Uterus (tissue), 4 donors: ENCODE results near the gene TSNAX. TPM values are rescaled to one million over a fixed set of nuclear protein-coding genes. Genes with fewer than 3 reads are reported as not detected.

Source experiments
- DNase-seq, 2 donors: peaks; one replicate each; pipeline ENCODE4 v3.0.0-alpha.2; 2019 to 2020
- H3K27ac ChIP-seq, 2 donors: fragments of 200-600 bp; sonication (generic); 1 replicate in 1 of 2; 2 replicates in 1 of 2; pipeline ENCODE4 v1.5.1; 2016 to 2018
- H3K27me3 ChIP-seq, 2 donors: fragments of 200-600 bp; sonication (generic); one replicate each; pipeline ENCODE4 v1.5.1; 2018 to 2019; ENCODE audit warnings: control low read depth in 1 of 2
- H3K36me3 ChIP-seq, 2 donors: fragments of 200-600 bp; sonication (generic); one replicate each; pipeline ENCODE4 v1.5.1; 2019; ENCODE audit warnings: control low read depth in 1 of 2
- H3K4me1 ChIP-seq, 2 donors: fragments of 200-600 bp; sonication (generic); one replicate each; pipeline ENCODE4 v1.5.1; 2018 to 2019; ENCODE audit warnings: control low read depth in 1 of 2
- H3K4me3 ChIP-seq, 2 donors: fragments of 200-600 bp; sonication (generic); 1 replicate in 1 of 2; 2 replicates in 1 of 2; pipeline ENCODE4 v1.5.1; 2018 to 2019; ENCODE audit warnings: mild to moderate bottlenecking in 1 of 2
- H3K9me3 ChIP-seq, 2 donors: fragments of 200-600 bp; sonication (generic); one replicate each; pipeline ENCODE4 v1.5.1; 2019; ENCODE audit warnings: control low read depth in 1 of 2
- CTCF ChIP-seq, 4 experiments: fragments of 200-600 bp in 2 of 4; fragments of 450-650 bp in 2 of 4; sonication (generic) in 2 of 4; IDR thresholded peaks; one replicate each; pipeline ENCODE4 v1.5.1; 2016 to 2019; ENCODE audit warnings: antibody characterized with exemption in 4 of 4, mild to moderate bottlenecking in 2 of 4, moderate library complexity in 1 of 4
- POLR2A ChIP-seq, 2 donors: fragments of 450-650 bp; IDR thresholded peaks; one replicate each; pipeline ENCODE4 v1.6.1; 2016; ENCODE audit warnings: antibody characterized with exemption in 2 of 2, mild to moderate bottlenecking in 1 of 2, moderate library complexity in 1 of 2
- intact Hi-C: fragments of 100-400 bp; cut with DNase I; formaldehyde crosslinking; loops from one replicate; pipeline ENCODE4 v1.15.1; 2023; ENCODE audit warnings: low total_unique reads
- total RNA-seq, 4 donors: library from RNA; depleted of rRNA in 3 of 4; stranded (reverse); fragments of >200 nt in 3 of 4; gene quantifications; one replicate each; pipeline versions ENCODE4 v1.1.0 to v1.2.4, GENCODE V29; 2014 to 2023
- donor health status: DM: yes; HTN: yes; CAD: no.

Gene TSNAX
- total RNA-seq, 4 donors from 2014 or later, result 30.6 to 142 (median 63.9) TPM

DNA sequence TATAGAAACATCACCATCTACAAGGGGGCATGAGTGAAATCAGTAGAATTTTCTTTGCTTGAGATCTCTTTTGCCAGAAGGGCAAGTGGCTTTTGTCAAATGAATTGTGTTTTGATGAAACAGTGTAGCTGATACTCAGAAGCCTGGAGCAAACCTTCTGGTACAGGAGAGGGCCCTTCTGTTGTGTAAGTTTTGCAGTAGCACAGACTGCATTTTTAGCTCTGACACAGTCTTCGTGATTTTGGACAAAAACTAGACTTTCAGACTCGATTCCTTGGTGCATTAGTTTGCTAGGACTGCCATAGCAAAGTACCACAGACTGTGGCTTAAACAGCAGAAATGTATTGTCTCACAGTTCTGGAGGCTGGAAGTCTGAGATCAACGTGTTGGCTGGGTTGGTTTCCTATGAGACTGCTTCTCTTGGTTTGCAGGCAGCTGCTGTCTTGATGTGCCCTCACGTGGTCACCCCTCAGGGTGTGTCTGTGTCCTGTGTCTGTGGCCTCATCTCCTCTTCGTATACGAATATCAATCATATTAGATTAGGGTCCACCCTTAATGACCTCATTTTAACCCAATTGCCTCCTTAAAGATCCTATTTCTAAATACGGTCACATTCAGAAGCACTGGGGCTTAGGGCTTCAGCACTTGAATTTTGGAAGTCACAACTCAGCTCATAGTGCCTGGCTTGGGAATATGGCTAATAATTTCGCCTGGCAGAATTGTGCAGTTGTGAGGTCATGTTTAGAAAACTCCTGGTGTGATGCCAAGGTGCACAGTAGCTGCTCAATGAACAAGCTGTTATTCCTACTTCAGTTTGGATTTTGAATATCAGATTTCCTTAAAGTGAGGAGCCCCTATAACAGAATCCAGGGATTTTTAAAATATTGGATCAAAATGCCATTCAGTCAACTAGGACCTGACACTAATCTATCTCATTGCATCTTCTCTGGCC, 77.0 kb downstream of the TSNAX start:
- no peak for DNase-seq
- no peaks in the 10 kb centered on the region for H3K27me3 ChIP-seq
- intact Hi-C loops, result no loop called here
- no peaks in the 10 kb centered on the region for H3K4me1 ChIP-seq
- H3K27ac ChIP-seq, result no peak overlapping the region
- H3K4me3 ChIP-seq, result no peak overlapping the region
- TF ChIP-seq POLR2A (IDR thresholded peaks at IDR 0.05), result no peak
- TF ChIP-seq CTCF (IDR thresholded peaks at IDR 0.05), result no peak
- no peaks in the 10 kb centered on the region for H3K36me3 ChIP-seq
- no peaks in the 10 kb centered on the region for H3K9me3 ChIP-seq

GRCh38 chr1:231606712-231607111, 78.2 kb downstream of the TSNAX start:
- no peak for DNase-seq
- Histone ChIP-seq H3K27me3 (no peaks in the 10 kb centered on the region), H3K4me1 (no peaks in the 10 kb centered on the region), H3K4me3 (no peak overlapping the region), H3K27ac (no peak overlapping the region), H3K9me3 (no peaks in the 10 kb centered on the region), H3K36me3 (no peaks in the 10 kb centered on the region)
- intact Hi-C loops, result no loop called here
- no peak for TF ChIP-seq POLR2A (IDR thresholded peaks at IDR 0.05)
- no peak for TF ChIP-seq CTCF (IDR thresholded peaks at IDR 0.05)

DNA sequence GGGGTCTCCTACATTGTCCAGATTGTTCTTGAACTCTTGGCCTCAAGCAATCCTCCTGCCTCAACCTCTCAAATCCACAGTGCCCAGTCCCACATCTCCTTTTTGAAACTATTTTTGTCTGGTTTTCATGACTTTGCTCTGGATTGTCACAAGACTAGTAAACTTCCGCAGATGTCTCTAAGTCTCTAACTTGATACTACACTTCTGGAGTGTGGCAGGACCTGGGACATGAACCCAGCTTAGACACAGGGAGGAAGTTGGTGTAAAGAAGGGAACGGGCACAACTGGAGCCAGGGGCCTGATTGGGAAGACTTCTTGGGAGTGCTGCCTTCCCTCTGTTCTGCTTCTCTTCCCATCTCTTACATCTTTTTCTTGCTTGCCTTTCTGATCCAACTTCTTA, 81.9 kb downstream of the TSNAX start:
- Histone ChIP-seq H3K36me3 (no peaks in the 10 kb centered on the region), H3K9me3 (no peaks in the 10 kb centered on the region), H3K4me1 (no peaks in the 10 kb centered on the region), H3K27ac (no peak overlapping the region), H3K27me3 (no peaks in the 10 kb centered on the region), H3K4me3 (no peak overlapping the region)
- DNase-seq, result no peak
- no peak for TF ChIP-seq POLR2A (IDR thresholded peaks at IDR 0.05)
- intact Hi-C loops, result no loop called here

- no peak for DNase-seq
- no peaks in the 10 kb centered on the region for H3K27me3 ChIP-seq
Measured at GRCh38 chr1:231611111-231611510, 82.6 kb downstream of the TSNAX start.

DNA sequence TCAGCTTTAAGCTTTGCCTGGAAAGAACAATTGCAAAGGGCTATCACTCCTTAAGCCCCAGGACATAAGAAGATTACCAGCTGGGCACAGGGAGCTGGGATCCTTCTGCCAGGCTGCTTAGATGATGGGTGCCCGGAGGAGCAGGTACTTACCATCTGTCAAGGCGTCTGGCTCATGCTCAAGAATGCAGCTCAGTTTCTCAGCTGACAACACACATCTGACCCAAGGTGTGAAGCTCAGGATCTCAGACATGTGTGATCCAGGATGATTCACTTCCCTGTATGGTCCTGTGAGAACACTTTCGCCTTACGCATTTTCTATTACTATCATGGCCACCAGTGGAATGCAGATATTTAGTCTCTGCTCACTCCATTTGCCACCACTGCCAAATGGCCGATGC, 83.4 kb downstream of the TSNAX start:
- Histone ChIP-seq H3K4me1 (no peaks in the 10 kb centered on the region), H3K4me3 (no peak overlapping the region), H3K9me3 (no peaks in the 10 kb centered on the region), H3K27ac (no peak overlapping the region), H3K36me3 (no peaks in the 10 kb centered on the region), H3K27me3 (no peaks in the 10 kb centered on the region)
- no peak for DNase-seq
- intact Hi-C loops, result no loop called here
- TF ChIP-seq CTCF (IDR thresholded peaks at IDR 0.05) (no peak), POLR2A (IDR thresholded peaks at IDR 0.05) (no peak)

More at GRCh38 chr1:231611111-231611510, 82.6 kb downstream of the TSNAX start:
- no peak overlapping the region for H3K4me3 ChIP-seq
- no peaks in the 10 kb centered on the region for H3K9me3 ChIP-seq
- TF ChIP-seq CTCF (IDR thresholded peaks at IDR 0.05), result no peak
- TF ChIP-seq POLR2A (IDR thresholded peaks at IDR 0.05), result no peak
- intact Hi-C loops, result no loop called here
- H3K36me3 ChIP-seq, result no peaks in the 10 kb centered on the region
- H3K27ac ChIP-seq, result no peak overlapping the region
- no peaks in the 10 kb centered on the region for H3K4me1 ChIP-seq
